SU-DHL-6 (cell line): ENCODE data around the gene PTRHD1.

Experiments
- EZH2phosphoT487 ChIP-seq: fragments of 200-600 bp; sonication (generic), shearing (Covaris generic); conservative IDR thresholded peaks from 2 replicates; pipeline ENCODE4 v1.6.1; 2018; ENCODE audit warnings: mild to moderate bottlenecking, antibody characterized with exemption, low read length, moderate library complexity, mixed read lengths
- TF ChIP-seq, protein P1 (sequence below): fragments of 200-600 bp; sonication (generic); IDR thresholded peaks from one replicate; pipeline ENCODE4 v1.5.1; 2017; ENCODE audit warnings: antibody characterized with exemption, mild to moderate bottlenecking, low read length, moderate library complexity; ENCODE audit not compliant: insufficient read depth, poor library complexity, severe bottlenecking

DNA sequence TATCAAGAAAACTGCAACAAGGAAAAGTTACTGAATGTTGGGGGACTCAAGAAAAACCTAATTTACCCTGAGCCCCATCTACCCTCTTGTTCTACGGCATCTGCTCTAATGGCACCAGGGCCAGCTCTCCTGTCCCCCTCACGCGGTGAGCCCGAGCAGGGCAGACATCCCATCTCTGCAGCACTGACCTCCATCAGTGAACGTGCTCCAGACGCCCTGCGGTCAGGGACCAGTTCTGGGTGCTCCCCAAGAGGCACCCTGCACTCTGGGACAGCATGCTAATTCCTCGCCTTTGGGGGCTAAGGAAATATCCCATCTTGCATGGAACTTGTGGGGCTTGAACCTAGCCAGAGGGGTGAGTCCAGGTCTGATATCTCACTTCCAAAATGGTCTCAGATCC is 43.0 kb upstream of the PTRHD1 start:
- TF ChIP-seq, protein P1, sequence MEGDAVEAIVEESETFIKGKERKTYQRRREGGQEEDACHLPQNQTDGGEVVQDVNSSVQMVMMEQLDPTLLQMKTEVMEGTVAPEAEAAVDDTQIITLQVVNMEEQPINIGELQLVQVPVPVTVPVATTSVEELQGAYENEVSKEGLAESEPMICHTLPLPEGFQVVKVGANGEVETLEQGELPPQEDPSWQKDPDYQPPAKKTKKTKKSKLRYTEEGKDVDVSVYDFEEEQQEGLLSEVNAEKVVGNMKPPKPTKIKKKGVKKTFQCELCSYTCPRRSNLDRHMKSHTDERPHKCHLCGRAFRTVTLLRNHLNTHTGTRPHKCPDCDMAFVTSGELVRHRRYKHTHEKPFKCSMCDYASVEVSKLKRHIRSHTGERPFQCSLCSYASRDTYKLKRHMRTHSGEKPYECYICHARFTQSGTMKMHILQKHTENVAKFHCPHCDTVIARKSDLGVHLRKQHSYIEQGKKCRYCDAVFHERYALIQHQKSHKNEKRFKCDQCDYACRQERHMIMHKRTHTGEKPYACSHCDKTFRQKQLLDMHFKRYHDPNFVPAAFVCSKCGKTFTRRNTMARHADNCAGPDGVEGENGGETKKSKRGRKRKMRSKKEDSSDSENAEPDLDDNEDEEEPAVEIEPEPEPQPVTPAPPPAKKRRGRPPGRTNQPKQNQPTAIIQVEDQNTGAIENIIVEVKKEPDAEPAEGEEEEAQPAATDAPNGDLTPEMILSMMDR = no peak
- no peak for TF ChIP-seq EZH2phosphoT487
